ENCODE data around the gene NFASC.

NFASC gene

DNA sequence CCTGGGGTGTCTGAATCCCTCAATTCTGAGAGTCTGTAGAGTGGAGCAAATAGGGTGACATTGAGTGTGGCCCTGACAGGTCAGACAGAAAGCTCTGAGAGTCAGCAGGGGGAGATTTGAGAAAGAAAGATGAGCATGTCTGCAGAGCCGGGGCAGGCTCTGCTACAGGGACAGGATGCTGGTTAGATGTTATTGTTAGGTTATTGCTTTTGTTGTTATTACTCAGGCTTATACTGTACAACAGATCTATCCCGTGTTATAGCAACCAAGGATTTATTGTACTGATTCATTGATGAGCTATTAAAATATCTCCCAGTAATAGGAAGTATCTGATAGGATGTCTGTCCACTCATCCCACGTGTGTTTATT is 59.5 kb downstream of the NFASC start:
- DNase-seq, result no peak

DNA sequence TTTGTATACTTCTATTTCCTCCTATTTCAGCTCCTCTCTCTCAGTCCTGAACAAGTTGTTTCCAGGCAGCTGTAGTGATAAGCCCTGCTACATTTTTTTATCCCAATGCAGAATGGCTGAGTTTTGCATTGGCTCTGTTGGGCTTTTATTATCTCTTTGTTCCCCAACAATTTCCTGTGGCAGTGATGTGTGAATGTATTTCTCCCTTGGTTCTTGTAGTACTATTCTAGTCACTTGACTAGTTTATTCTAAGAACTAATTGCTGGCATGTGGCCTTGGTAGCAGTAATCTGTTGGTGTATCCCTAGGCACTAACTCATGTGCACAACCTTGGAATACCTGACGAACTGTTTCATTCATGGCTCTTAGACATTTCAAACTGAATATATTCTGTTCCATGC is 60.7 kb downstream of the NFASC start:
- DNase-seq, result no peak

GRCh38 chr1:204931768-204932572 is 61.3 kb downstream of the NFASC start:
- DNase-seq, result no peak

- DNase-seq, result no peak
Measured at GRCh38 chr1:204932573-204932909, 61.9 kb downstream of the NFASC start.

DNA sequence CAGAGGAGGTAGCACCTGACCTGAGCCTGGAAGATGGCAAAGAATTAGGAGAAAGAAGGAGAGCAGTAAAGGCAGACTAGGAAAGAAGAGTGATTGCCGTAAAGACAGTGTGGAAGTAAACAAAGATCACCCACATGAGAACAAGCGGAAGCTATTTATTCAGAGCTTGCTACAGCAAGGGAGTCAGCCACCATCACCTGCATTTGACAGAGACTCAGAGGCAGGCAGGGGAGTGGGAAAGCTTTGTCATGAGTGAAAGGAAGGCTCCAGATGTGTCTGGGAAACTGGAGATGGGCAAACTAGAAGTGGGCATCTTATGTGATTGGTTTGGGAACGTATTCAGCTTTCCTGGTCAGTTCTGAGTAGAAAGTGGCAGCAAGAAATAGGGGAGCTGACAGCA is 64.5 kb downstream of the NFASC start:
- no peak for DNase-seq

DNA sequence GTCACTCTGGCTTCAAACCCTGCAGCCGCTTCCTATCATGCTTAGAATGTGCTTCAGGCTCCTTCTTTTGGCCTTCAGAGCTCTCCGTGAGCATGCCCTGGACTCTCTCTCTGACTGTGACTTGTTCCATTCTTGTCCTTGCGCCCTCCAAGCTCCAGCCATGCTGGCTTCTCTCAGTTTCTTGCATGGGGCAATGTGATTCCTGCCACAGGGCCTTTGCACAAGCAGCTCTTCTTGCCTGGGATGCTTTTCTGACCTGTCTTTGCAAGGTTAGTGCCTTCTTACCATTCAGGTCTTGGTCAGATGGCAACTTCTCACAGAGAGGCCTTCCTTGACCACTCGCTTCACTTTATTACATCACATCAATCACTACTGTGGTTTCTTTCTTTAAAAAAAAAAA is 66.1 kb downstream of the NFASC start:
- DNase-seq, result no peak

DNA sequence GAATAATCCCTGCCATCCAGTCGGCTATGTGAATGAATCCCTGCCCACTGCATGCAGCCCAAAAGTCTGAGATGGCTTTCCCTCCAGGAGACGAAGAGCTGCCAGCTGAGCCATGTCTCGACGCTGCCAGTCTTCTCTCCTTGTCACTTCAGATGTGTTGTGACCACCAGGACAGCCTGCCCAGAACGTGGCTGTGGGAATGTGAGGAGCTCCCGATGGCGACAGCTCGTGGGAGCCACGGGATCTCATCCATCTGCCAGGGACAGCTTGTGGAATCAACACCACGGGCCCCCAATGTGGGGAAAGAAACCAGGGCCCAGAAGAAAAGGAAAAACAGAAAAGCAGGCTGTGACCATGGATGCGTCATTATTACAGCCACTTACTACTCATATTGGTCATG is 67.2 kb downstream of the NFASC start:
- DNase-seq, result no peak

DNA sequence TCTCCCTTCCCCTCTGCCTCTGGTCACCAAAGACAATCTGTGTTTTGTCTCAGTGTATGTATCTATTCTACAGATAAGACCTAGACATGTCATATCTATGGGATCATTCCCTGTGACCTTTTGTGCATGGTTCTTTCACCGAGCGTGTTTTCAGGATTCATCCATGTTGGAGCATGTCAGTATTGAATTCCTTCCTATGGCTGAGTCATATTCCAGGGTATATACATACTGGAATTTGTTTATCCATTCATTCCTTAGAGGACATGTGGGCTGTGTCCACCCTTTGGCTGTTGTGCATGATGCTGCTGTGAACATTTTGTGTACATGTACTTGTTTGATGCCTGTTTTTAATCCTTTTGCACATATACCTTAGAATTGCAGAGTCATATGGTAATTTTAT is 69.9 kb downstream of the NFASC start:
- DNase-seq, result no peak

GRCh38 chr1:204941421-204942338 is 71.0 kb downstream of the NFASC start:
- DNase-seq, result no peak

- no peak for DNase-seq
Measured at GRCh38 chr1:204943495-204943894, 72.8 kb downstream of the NFASC start.

DNA sequence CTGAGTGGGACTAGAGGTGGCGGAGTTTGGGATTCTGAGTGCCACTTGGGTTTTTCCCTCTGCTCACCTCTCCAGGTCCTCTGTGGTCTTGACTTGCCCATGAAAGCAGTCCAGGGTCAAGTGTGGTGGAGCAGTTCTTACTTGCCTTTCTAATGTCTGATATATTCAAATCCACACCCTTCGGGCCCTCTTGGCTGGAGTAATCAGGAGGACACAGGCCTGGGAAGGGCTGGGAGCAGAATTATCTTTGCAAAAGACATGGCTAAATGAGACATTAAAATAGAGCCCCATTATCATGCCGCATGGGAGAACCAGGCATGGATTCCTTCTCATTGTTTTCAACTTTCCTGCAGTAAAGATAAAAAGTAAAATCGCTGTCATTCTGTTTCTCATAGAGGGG is 74.0 kb downstream of the NFASC start:
- DNase-seq, result no peak

GRCh38 chr1:204945565-204945977 is 74.9 kb downstream of the NFASC start:
- DNase-seq, result no peak

GRCh38 chr1:204946640-204947039 is 76.0 kb downstream of the NFASC start:
- no peak for DNase-seq

DNA sequence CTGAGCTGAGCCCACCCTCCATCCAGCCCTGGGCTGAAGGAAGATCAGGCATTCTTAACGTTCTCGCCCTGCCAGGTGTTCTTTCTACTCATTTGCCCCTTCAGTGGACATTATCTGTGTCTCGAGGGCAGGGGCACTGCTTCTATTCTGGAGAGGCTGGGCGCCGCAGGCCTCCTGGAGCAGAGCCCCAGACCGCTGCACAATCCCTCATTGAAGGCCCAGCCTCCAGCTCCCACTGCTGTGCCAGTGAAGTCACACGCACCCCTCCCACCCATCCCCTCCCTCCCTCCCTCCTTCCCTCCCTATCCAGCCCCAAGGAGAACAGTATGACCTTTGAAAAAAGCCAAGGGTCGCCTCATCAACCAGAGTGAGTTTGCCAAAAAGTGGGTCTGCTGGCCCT is 76.7 kb downstream of the NFASC start:
- DNase-seq, result no peak

DNA sequence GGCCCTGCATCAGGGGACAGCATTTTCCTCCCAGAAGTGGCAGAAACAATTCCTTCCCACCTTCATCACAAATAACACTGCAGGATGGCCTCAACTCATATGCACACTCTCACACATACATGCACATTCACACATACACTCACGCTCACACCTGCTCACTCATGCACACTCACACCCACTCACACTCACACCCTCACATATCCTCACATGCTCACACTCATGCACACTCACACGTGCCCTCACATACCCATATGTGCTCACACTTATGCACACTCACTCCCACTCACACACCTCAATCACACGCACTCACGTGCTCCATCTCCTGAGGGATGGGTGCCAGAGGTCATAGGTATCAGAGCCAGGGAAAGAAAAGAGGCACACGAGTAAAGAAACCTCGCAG is 77.1 kb downstream of the NFASC start:
- DNase-seq, result no peak

DNA sequence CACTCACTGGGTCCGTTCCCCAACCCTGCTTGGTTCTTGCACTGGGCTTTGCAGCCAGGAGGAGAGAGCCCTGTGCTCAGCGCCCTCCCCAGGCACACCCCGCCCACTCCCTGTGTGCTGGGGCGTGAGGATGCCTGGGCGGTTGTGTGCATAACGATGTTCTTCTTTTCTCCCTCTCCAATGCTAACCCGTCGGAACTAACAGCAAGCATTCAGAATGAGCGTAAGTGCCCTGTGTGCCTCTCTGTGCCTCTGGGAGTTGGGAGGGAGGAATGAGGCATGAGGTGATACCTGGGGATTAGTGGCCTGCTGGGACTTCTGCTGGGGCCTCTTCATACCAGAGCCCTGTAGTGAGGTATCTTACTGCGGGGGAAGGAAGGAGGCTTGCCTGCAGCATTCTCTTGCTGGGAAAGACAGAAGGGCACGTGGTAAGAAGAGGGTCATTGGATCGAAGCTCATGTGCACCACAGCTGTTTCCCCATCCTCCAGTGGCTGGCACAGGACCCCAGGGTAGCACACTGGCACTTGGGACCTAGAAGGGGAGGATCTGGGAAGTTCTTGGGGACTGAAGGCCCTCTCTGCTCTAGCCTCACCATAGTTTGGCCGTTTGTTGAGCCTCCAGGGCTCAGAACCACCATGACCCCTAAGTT is 79.8 kb downstream of the NFASC start:
- DNase-seq, result no peak

- DNase-seq, result no peak
Measured at GRCh38 chr1:204958317-204959307, 88.0 kb downstream of the NFASC start.

- DNase-seq, result no peak
Measured at GRCh38 chr1:204959374-204959773, 88.7 kb downstream of the NFASC start.

GRCh38 chr1:204959836-204960235 is 89.2 kb downstream of the NFASC start:
- DNase-seq, result no peak

- no peak for DNase-seq
Measured at GRCh38 chr1:204960306-204961125, 89.9 kb downstream of the NFASC start.

GRCh38 chr1:204961765-204962419 is 91.2 kb downstream of the NFASC start:
- DNase-seq, result no peak

Data from amniotic stem cell (primary cell).